Measurements from ENCODE around the gene PCYT2.
A peak's percentile ranks its signal among the peaks of the same experiment; 100 is the strongest.
"Not testable (repeated sequence)": the region's sequence is repeated elsewhere in the genome, so short reads cannot be mapped to it uniquely, and the experiment has no call there.

The PCYT2 gene

GRCh38 chr17:81911277-81911961, at the start of gene PCYT2:
PCYT2 (minus strand) TSS chr17:81911399; CDS start chr17:81911355, 44 bp downstream.
- peak; percentile 59 for DNase-seq (ENCODE audit: low read depth)

GRCh38 chr17:81960130-81960958, 49.1 kb upstream of the PCYT2 start:
- DNase-seq (ENCODE audit: low read depth): no peak

GRCh38 chr17:81959362-81960129, 48.3 kb upstream of the PCYT2 start:
- no peak for DNase-seq (ENCODE audit: low read depth)

GRCh38 chr17:81958633-81959342, 47.6 kb upstream of the PCYT2 start:
- no peak for DNase-seq (ENCODE audit: low read depth)

GRCh38 chr17:81957691-81958432, 46.7 kb upstream of the PCYT2 start:
- no peak for DNase-seq (ENCODE audit: low read depth)

GRCh38 chr17:81956607-81957589, 45.7 kb upstream of the PCYT2 start:
- DNase-seq (ENCODE audit: low read depth): no peak

GRCh38 chr17:81955756-81956544, 44.8 kb upstream of the PCYT2 start:
- DNase-seq (ENCODE audit: low read depth): no peak

- no peak for DNase-seq (ENCODE audit: low read depth)
Measured at GRCh38 chr17:81955058-81955681, 44.0 kb upstream of the PCYT2 start.

- no peak for DNase-seq (ENCODE audit: low read depth)
Measured at GRCh38 chr17:81954131-81955057, 43.2 kb upstream of the PCYT2 start.

GRCh38 chr17:81953443-81953842, 42.2 kb upstream of the PCYT2 start:
- DNase-seq (ENCODE audit: low read depth): not testable (repeated sequence)

- no peak for DNase-seq (ENCODE audit: low read depth)
Measured at GRCh38 chr17:81952792-81953228, 41.6 kb upstream of the PCYT2 start.

GRCh38 chr17:81951785-81952684, 40.8 kb upstream of the PCYT2 start:
- DNase-seq (ENCODE audit: low read depth): no peak

GRCh38 chr17:81950501-81950900, 39.3 kb upstream of the PCYT2 start:
- DNase-seq (ENCODE audit: low read depth): no peak

GRCh38 chr17:81948635-81949378, 37.6 kb upstream of the PCYT2 start:
- DNase-seq (ENCODE audit: low read depth): no peak

- DNase-seq (ENCODE audit: low read depth): no peak
Measured at GRCh38 chr17:81947189-81947588, 36.0 kb upstream of the PCYT2 start, which contains the start of gene MYADML2. MYADML2 (minus strand) TSS chr17:81947233; CDS start chr17:81941741, 5,492 bp downstream.

GRCh38 chr17:81944858-81945257, 33.7 kb upstream of the PCYT2 start:
- DNase-seq (ENCODE audit: low read depth): no peak

Data from fibroblast of the conjunctiva (primary cell).